Aorta (tissue), 5 donors: ENCODE results near the gene TFG. TPM values are rescaled to one million over a fixed set of nuclear protein-coding genes. Genes with fewer than 3 reads are reported as not detected.

ENCODE experiments used
- ATAC-seq: fragments of 200-7000 bp; cut with Tn5 transposase; one replicate; pipeline ENCODE4 v1.9.1; 2022; ENCODE audit warnings: moderate library complexity; ENCODE audit not compliant: low FRiP score
- DNase-seq, 2 donors: peaks; one replicate each; pipeline ENCODE4 v3.0.0-alpha.2; 2020
- H3K27ac ChIP-seq, 2 donors: one replicate each; pipeline ENCODE4 v1.5.1; 2013; ENCODE audit warnings: low read length in 2 of 2, mild to moderate bottlenecking in 2 of 2, moderate library complexity in 2 of 2, control low read depth in 1 of 2, inconsistent platforms in 1 of 2, low read depth in 1 of 2
- H3K27me3 ChIP-seq, 2 donors: one replicate each; pipeline ENCODE4 v1.6.1; 2013; ENCODE audit warnings: control low read depth in 1 of 2, low read length in 1 of 2, mild to moderate bottlenecking in 1 of 2, moderate library complexity in 1 of 2; ENCODE audit not compliant: insufficient read depth in 2 of 2, control insufficient read depth in 1 of 2
- H3K36me3 ChIP-seq, 2 donors: one replicate each; pipeline ENCODE4 v1.6.1; 2013; ENCODE audit warnings: control low read depth in 1 of 2, low read length in 1 of 2, mild to moderate bottlenecking in 1 of 2; ENCODE audit not compliant: insufficient read depth in 2 of 2, control insufficient read depth in 1 of 2
- H3K4me1 ChIP-seq, 2 donors: one replicate each; pipeline ENCODE4 v1.6.1; 2013; ENCODE audit warnings: low read length in 2 of 2, control low read depth in 1 of 2, mild to moderate bottlenecking in 1 of 2, moderate library complexity in 1 of 2; ENCODE audit not compliant: insufficient read depth in 2 of 2, control insufficient read depth in 1 of 2
- H3K4me3 ChIP-seq, 2 donors: one replicate each; pipeline ENCODE4 v1.5.1; 2013; ENCODE audit warnings: low read length in 2 of 2, control low read depth in 1 of 2, mild to moderate bottlenecking in 1 of 2
- H3K9me3 ChIP-seq: one replicate; pipeline ENCODE4 v1.6.1; 2013; ENCODE audit warnings: mild to moderate bottlenecking, low read length; ENCODE audit not compliant: control insufficient read depth
- WGBS, 2 donors: extraction: QIAGEN DNeasy Blood & Tissue Kit; methylation state at CpG; one replicate each; pipeline ENCODE4 v1.1.7; 2013; 5-methylcytosine and 5-hydroxymethylcytosine counted together
- intact Hi-C, 2 donors: fragments of 100-400 bp; cut with DNase I; formaldehyde crosslinking; loops; one replicate each; pipeline versions ENCODE4 v1.14.2 to v1.15.0; 2022
- polyA plus RNA-seq, 2 donors: library from polyadenylated mRNA; stranded (reverse); fragments of 200-250 nt; gene quantifications; one replicate each; pipeline ENCODE4 v1.2.3, GENCODE V29; 2013
- total RNA-seq, 2 donors: library from RNA; stranded (reverse); fragmentation: NEBNext Ultra II Directional; extraction: Animal tissue kit (Norgen Biotek cat#: 25700); gene quantifications; one replicate each; pipeline ENCODE4 v1.2.1, GENCODE V29; 2021
- donor health status: healthy with polysubstance abuse.
- donor health status: Bipolar disorder and iron deficiency.
- donor health status: DM: no; HTN: no; CAD: no.
- donor health status: DM: no; HTN: no; CAD: no.
- donor health status: DM: yes; HTN: yes; CAD: no.

Gene TFG
- total and polyA plus RNA-seq, 4 donors = 52.3 to 71.9 (median 63.3) TPM

- intact Hi-C loops = no loop called here
- no peaks in the 10 kb centered on the region for H3K9me3 ChIP-seq
- H3K27me3 ChIP-seq = no peaks in the 10 kb centered on the region
- WGBS, 2 donors = 76 to 80% methylated on average over 5 of the region's 5 CpGs
- no peak overlapping the region for H3K4me3 ChIP-seq
- no peak overlapping the region for H3K27ac ChIP-seq
- H3K36me3 ChIP-seq = no peaks in the 10 kb centered on the region
- DNase-seq (no peak), ATAC-seq (no peak)
- H3K4me1 ChIP-seq = no peaks in the 10 kb centered on the region
These were observed 8.6 kb upstream of the TFG start for GRCh38 chr3:100700708-100701107.

- no peak overlapping the region for H3K4me3 ChIP-seq
- no peak overlapping the region for H3K27ac ChIP-seq
- H3K36me3 ChIP-seq = no peaks in the 10 kb centered on the region
- intact Hi-C loops = no loop called here
- H3K9me3 ChIP-seq = no peaks in the 10 kb centered on the region
- ATAC-seq (no peak), DNase-seq (no peak)
- no peaks in the 10 kb centered on the region for H3K4me1 ChIP-seq
- WGBS, 2 donors = 75% methylated on average over 4 of the region's 4 CpGs
- peaks cover 0 to 2% of the 10 kb centered on the region in 2 donors for H3K27me3 ChIP-seq
These were observed 7.0 kb upstream of the TFG start for GRCh38 chr3:100702082-100702979.

GRCh38 chr3:100702980-100703345, 6.3 kb upstream of the TFG start:
- no peaks in the 10 kb centered on the region for H3K4me1 ChIP-seq
- H3K27ac ChIP-seq = no peak overlapping the region
- no peaks in the 10 kb centered on the region for H3K9me3 ChIP-seq
- no peak for DNase-seq
- H3K27me3 ChIP-seq = peaks cover 0 to 2% of the 10 kb centered on the region in 2 donors
- ATAC-seq = no peak
- WGBS, 2 donors = 64 to 67% methylated on average over 5 of the region's 5 CpGs
- intact Hi-C loops = no loop called here
- H3K4me3 ChIP-seq = no peak overlapping the region
- no peaks in the 10 kb centered on the region for H3K36me3 ChIP-seq

DNA sequence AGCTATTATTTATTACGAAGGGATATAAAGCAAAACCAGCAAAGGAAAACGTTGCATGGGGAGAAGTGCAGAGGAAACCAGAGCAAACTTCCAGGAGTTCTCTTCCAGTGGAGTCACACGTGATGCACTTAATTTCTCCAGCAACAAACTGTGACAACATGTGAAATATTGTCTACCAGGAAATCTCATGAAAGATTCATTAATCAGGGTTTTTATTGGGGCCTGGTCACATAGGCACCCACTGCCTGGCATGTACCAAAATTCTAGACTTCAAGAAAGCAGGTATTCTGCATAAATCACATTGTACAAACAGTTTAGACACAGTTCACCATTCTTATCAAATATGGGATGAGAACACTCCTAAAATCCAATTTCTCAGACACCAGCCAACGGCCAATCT, 5.4 kb upstream of the TFG start:
- intact Hi-C loops = no loop called here
- Histone ChIP-seq H3K4me3 (no peak overlapping the region), H3K36me3 (no peaks in the 10 kb centered on the region), H3K27ac (no peak overlapping the region), H3K9me3 (no peaks in the 10 kb centered on the region), H3K27me3 (peaks cover 0 to 2% of the 10 kb centered on the region in 2 donors), H3K4me1 (no peaks in the 10 kb centered on the region)
- 75% methylated on average over 4 of the region's 4 CpGs for WGBS, 2 donors
- ATAC-seq = no peak
- DNase-seq = no peak

DNA sequence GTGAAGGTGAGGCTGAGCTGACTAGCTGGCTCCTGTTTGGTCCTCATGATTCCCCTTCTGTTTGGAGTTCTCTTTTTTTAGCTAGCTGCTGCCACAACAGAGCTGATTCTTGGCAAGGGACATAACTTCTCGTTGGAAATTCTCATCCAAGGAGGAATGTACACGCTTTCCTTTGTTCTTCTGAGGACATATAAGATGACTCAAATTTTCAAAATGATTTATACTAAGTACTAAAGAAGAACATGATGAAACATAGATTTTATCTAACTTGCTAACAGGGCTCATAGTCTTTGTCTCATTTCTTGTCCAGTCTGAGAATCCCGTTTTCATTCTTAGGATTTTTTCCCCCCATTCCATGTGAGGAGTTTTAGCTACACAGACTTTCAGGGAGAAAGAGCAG, 2.9 kb upstream of the TFG start:
- H3K9me3 ChIP-seq = no peaks in the 10 kb centered on the region
- no peak overlapping the region for H3K27ac ChIP-seq
- H3K4me3 ChIP-seq = no peak overlapping the region
- ATAC-seq = no peak
- H3K4me1 ChIP-seq = peaks cover 0 to 3% of the 10 kb centered on the region in 2 donors
- DNase-seq = no peak
- H3K36me3 ChIP-seq = no peaks in the 10 kb centered on the region
- peaks cover 0 to 2% of the 10 kb centered on the region in 2 donors for H3K27me3 ChIP-seq
- WGBS, 2 donors = 59 to 62% methylated on average over 3 of the region's 3 CpGs
- intact Hi-C loops = no loop called here

GRCh38 chr3:100708644-100708988, 678 bp upstream of the TFG start:
- Histone ChIP-seq H3K4me1 (peaks cover 0 to 3% of the 10 kb centered on the region in 2 donors), H3K36me3 (no peaks in the 10 kb centered on the region), H3K27ac (peak overlapping the region in 1 of 2 donors; percentile 39), H3K9me3 (no peaks in the 10 kb centered on the region), H3K4me3 (peak overlapping the region; percentile 24 to 45), H3K27me3 (peaks cover 0 to 2% of the 10 kb centered on the region in 2 donors)
- no peak for DNase-seq
- intact Hi-C loops = no loop called here
- ATAC-seq = no peak
- WGBS, 2 donors = 88 to 93% methylated on average over 3 of the region's 3 CpGs

DNA sequence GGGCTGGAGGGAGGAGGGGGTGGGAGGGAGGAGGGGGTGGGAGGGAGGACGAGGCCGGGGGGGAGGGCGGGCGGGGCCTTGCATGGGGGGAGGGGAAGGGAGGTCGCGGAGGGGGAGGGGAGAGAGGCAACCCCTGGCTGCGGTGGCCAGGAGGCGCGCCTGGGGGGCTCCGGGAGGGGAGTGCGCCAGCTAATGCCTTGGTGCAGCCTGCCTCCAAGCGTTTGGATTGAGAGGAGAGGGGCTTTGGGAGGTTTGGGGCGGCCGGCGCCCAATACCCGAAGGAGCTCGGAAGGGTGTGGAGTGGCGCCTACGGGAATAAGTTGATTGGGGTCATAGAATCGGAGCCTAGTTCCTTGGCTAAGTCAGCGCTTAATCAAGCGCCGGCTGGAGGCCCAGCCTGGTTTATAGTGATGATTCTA, 557 bp downstream of the TFG start:
- DNase-seq (peak; percentile 58 to 82), ATAC-seq (peak; percentile 24)
- H3K4me1 ChIP-seq = peaks cover 0 to 3% of the 10 kb centered on the region in 2 donors
- peak overlapping the region; percentile 69 to 98 for H3K4me3 ChIP-seq
- peak overlapping the region in 1 of 2 donors; percentile 93 for H3K27ac ChIP-seq
- no peaks in the 10 kb centered on the region for H3K36me3 ChIP-seq
- 0 to 2% methylated on average over 16 to 21 of the region's 23 CpGs for WGBS, 2 donors
- intact Hi-C loops = no loop called here
- H3K27me3 ChIP-seq = peaks cover 0 to 2% of the 10 kb centered on the region in 2 donors
- H3K9me3 ChIP-seq = no peaks in the 10 kb centered on the region

- H3K27me3 ChIP-seq = peaks cover 0 to 2% of the 10 kb centered on the region in 2 donors
- H3K36me3 ChIP-seq = peaks cover 0 to 2% of the 10 kb centered on the region in 2 donors
- no peak for ATAC-seq
- H3K27ac ChIP-seq = peak overlapping the region in 1 of 2 donors; percentile 85
- 26 to 28% methylated on average over 8 of the region's 8 CpGs for WGBS, 2 donors
- peaks cover 0 to 3% of the 10 kb centered on the region in 2 donors for H3K4me1 ChIP-seq
- H3K9me3 ChIP-seq = no peaks in the 10 kb centered on the region
- intact Hi-C loops = no loop called here
- peak overlapping the region; percentile 69 to 98 for H3K4me3 ChIP-seq
- peak in 1 of 2 donors; percentile 48 for DNase-seq
These were observed 1.1 kb downstream of the TFG start for GRCh38 chr3:100710261-100710968.
